ENCODE measurements around the gene ANGPTL8.

DNA sequence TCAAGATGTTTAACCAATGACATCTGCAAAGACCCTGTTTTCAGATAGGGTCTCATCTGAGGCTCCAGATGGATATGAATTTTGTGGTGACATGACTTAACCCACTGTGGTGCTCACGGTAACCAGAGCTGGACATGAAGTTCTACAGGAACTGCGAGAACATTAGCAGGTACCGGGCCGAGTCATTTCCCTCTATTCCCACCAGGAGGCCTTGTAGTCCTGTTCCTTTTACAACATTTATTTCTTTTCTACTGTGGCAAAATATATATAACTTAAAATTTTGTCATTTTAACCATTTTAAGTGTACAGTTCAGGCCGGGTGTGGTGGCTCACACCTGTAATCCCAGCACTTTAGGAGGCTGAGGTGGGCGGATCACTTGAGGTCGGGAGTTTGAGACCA, 48.9 kb downstream of the ANGPTL8 start:
- TF ChIP-seq EP300 (IDR thresholded peaks at IDR 0.05; ENCODE audit: borderline replicate concordance) (no peak), TAF1 (IDR thresholded peaks at IDR 0.05; ENCODE audit: low read depth) (no peak), ZBTB7A (IDR thresholded peaks at IDR 0.05; ENCODE audit: low read depth) (no peak)
